Endothelial cell (in vitro differentiated cells): ENCODE results near the gene PLD5. TPM values are rescaled to one million over a fixed set of nuclear protein-coding genes. Genes with fewer than 3 reads are reported as not detected.
"Not testable (repeated sequence)": the region's sequence is repeated elsewhere in the genome, so short reads cannot be mapped to it uniquely, and the experiment has no call there.

Source experiments
- DNase-seq: peaks from one replicate; pipeline ENCODE4 v3.0.0; 2021; ENCODE audit warnings: low spot score
- H3K27ac Mint-ChIP-seq: one replicate; pipeline ENCODE4 v1.8.0; 2021; ENCODE audit warnings: mixed read lengths, inconsistent platforms; ENCODE audit not compliant: unreplicated experiment
- H3K27me3 Mint-ChIP-seq: one replicate; pipeline ENCODE4 v1.8.0; 2021; ENCODE audit warnings: mild to moderate bottlenecking, moderate library complexity, mixed read lengths, inconsistent platforms; ENCODE audit not compliant: unreplicated experiment
- H3K36me3 Mint-ChIP-seq: one replicate; pipeline ENCODE4 v1.8.0; 2021; ENCODE audit warnings: mild to moderate bottlenecking, low read depth, mixed read lengths, inconsistent platforms; ENCODE audit not compliant: unreplicated experiment
- H3K4me1 Mint-ChIP-seq: one replicate; pipeline ENCODE4 v1.8.0; 2021; ENCODE audit warnings: mild to moderate bottlenecking, mixed read lengths, inconsistent platforms; ENCODE audit not compliant: unreplicated experiment
- H3K4me3 Mint-ChIP-seq: one replicate; pipeline ENCODE4 v1.8.0; 2021; ENCODE audit warnings: mild to moderate bottlenecking, mixed read lengths, inconsistent platforms; ENCODE audit not compliant: unreplicated experiment
- H3K9me3 Mint-ChIP-seq: one replicate; pipeline ENCODE4 v1.8.0; 2021; ENCODE audit warnings: mixed read lengths, inconsistent platforms; ENCODE audit not compliant: unreplicated experiment
- CTCF ChIP-seq: fragments of 200-600 bp; sonication (generic); IDR thresholded peaks from one replicate; pipeline ENCODE4 v1.5.0; 2021; ENCODE audit warnings: antibody characterized with exemption; ENCODE audit not compliant: unreplicated experiment
- total RNA-seq: library from RNA; stranded (reverse); fragmentation: NEBNext Ultra II Directional; extraction: Animal tissue kit (Norgen Biotek cat#: 25700); gene quantifications from one replicate; pipeline ENCODE4 v1.2.1, GENCODE V29; 2021; ENCODE audit not compliant: unreplicated experiment

The PLD5 gene
- total RNA-seq, 1 donor from 2014 or later = not detected

- H3K9me3 Mint-ChIP-seq = no peaks in the 10 kb centered on the region
- DNase-seq = no peak
- no peaks in the 10 kb centered on the region for H3K4me1 Mint-ChIP-seq
- H3K27me3 Mint-ChIP-seq = peaks cover 4% of the 10 kb centered on the region
- H3K4me3 Mint-ChIP-seq = no peak overlapping the region
- TF ChIP-seq CTCF = no peak
- H3K36me3 Mint-ChIP-seq = no peaks in the 10 kb centered on the region
- no peak overlapping the region for H3K27ac Mint-ChIP-seq
These were observed 121.5 kb downstream of the PLD5 start for GRCh38 chr1:242402956-242403355.

DNA sequence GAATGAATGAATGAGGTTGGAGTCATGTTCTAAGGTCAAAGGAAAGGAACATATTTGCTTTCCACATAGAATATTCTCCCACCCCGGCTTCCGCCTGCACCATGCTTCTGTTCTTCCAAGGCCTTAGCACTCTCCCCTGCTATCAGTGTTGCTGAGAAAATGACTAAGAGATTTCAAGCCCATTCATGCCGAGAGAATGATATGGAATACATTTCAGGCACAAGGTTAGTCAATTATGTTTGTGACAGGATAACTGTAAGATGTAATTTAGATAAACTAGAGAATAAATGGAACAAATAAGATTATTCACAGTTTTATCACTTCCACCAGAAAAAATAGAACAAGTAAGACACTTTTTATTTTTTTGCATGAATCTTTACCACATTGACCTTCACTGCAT lies 122.6 kb downstream of the PLD5 start:
- no peaks in the 10 kb centered on the region for H3K36me3 Mint-ChIP-seq
- TF ChIP-seq CTCF = no peak
- H3K27ac Mint-ChIP-seq = no peak overlapping the region
- peaks cover 4% of the 10 kb centered on the region for H3K27me3 Mint-ChIP-seq
- no peak for DNase-seq
- no peaks in the 10 kb centered on the region for H3K9me3 Mint-ChIP-seq
- no peaks in the 10 kb centered on the region for H3K4me1 Mint-ChIP-seq
- H3K4me3 Mint-ChIP-seq = no peak overlapping the region

DNA sequence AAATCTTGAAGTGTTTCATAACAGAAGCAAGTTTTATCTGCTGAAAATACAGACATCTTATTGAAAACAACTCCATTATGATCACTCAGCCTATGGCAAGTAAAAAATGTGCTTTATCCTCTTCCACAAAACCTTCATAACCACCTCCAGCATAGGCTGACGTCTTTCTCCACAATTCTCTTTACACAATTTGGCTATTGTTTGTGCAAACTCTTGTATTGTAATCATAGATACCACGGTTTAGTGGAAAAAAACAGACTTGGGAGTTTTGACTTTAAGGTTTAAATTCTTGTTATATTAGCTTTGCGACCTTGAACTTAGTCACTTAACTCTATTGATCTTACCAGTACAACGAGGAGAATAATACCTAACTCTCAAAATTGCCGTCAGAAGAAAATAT lies 126.1 kb downstream of the PLD5 start:
- DNase-seq = no peak
- no peaks in the 10 kb centered on the region for H3K4me1 Mint-ChIP-seq

DNA sequence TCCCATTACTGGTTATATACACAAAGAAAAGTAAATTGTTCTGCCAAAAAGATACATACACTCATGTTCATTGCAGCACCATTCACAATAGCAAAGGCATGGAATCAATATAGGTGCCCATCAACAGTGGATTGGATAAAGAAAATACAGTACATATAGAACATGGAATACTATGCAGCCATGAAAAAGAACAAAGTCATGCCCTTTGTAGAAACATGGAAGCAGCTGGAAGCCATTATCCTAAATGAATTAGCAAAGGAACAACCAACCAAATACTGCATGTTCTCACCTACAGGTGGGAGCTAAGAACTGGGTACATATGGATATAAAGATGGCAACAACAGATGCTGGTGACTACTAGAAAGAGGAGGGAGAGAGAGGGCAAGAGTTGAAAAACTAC lies 132.6 kb downstream of the PLD5 start:
- H3K4me1 Mint-ChIP-seq = no peaks in the 10 kb centered on the region
- DNase-seq = no peak
- H3K4me3 Mint-ChIP-seq = no peak overlapping the region
- no peaks in the 10 kb centered on the region for H3K36me3 Mint-ChIP-seq
- no peak for TF ChIP-seq CTCF
- no peak overlapping the region for H3K27ac Mint-ChIP-seq
- H3K9me3 Mint-ChIP-seq = no peaks in the 10 kb centered on the region
- H3K27me3 Mint-ChIP-seq = peaks cover 2% of the 10 kb centered on the region

More for the DNA sequence above, 126.1 kb downstream of the PLD5 start:
- Mint-ChIP-seq H3K27me3 (no peaks in the 10 kb centered on the region), H3K36me3 (no peaks in the 10 kb centered on the region), H3K4me3 (no peak overlapping the region), H3K9me3 (no peaks in the 10 kb centered on the region), H3K27ac (no peak overlapping the region)
- TF ChIP-seq CTCF = no peak

DNA sequence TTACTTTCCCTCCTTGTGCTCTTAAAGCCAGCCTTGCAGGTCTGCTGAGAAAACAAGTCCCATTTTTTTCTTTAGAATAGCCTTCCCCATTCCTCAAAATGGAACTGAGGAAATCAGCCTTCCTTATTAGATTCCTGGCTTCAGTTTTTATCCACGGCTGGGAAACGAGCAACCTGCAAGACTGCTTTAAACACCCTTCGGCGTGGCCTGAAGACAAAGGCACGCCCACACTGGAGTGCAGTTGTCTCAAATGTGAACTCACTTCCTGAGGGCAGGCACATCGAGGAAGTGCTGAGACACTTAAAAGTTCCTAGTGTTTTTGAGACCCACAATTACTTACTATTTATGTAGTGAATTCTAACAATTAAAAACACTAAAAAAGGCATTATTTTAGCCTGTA lies 148.4 kb downstream of the PLD5 start:
- H3K9me3 Mint-ChIP-seq, H3K4me3 Mint-ChIP-seq, H3K4me1 Mint-ChIP-seq, DNase-seq, H3K36me3 Mint-ChIP-seq, H3K27ac Mint-ChIP-seq, H3K27me3 Mint-ChIP-seq: not testable (repeated sequence)

DNA sequence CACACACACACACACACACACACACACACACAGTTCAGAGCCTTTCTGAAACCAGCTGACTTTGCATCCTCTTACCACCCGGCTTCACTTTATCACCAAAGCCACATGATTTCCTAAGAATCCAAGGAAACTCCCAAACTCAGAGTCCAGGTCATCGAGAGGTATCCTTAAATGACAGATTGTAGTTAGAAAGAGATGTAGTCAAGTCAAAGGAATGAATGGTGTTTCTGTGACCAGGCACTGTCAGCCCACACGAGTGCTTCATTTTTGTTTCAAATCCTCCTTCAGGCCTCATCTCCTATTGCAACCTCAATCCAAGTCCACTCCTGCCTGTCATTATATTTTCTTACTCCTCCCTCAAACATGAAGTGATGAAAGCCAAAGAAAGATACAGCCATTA lies 174.1 kb downstream of the PLD5 start:
- H3K27ac Mint-ChIP-seq, H3K27me3 Mint-ChIP-seq, H3K36me3 Mint-ChIP-seq, H3K4me1 Mint-ChIP-seq, DNase-seq, H3K9me3 Mint-ChIP-seq, H3K4me3 Mint-ChIP-seq: not testable (repeated sequence)
